Hematopoietic multipotent progenitor cell treated with erythropoietin and hydrocortisone succinate and interleukin-3 and kit ligand, for 4 days (in vitro differentiated cells): Measurements from ENCODE around the gene PSME4.

Experiments used
- DNase-seq: peaks from one replicate; pipeline ENCODE4 v3.0.0-alpha.2; 2015

Gene PSME4

DNA sequence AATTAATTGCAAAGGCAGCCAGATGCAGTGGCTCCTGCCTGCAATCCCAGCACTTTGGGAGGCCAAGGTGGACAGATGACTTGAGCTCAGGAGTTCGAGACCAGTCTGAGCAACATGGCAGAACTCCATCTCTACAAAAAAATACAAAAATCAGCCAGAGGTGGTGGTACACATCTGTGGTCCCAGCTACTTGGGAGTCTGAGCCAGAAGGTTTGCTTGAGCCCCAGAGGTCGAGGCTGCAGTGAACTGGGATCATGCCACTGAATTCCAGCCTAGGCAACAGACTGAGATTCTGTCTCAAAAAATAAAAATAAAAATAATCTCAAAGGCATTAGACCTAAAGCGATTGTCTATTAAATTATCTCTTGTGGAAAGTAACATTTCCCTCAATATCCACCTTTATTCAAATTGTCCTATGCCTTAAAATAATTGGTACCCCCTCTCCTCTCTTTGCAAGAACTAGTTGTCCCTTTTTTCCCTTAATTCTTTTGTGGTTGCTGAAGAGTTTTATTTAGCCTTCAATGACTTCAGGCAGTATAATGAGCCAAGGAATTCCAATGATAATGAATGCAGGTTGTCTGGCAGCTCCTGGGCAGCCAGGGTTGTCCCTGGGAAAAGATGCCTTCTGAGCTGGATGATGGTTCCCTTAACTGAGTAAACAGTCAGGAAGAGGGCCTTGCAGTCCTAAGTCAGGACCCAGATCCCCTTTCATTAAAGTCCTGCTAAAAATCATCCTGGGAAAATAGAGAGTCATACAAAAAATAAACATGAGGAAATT lies 143.2 kb downstream of the PSME4 start:
- no peak for DNase-seq

DNA sequence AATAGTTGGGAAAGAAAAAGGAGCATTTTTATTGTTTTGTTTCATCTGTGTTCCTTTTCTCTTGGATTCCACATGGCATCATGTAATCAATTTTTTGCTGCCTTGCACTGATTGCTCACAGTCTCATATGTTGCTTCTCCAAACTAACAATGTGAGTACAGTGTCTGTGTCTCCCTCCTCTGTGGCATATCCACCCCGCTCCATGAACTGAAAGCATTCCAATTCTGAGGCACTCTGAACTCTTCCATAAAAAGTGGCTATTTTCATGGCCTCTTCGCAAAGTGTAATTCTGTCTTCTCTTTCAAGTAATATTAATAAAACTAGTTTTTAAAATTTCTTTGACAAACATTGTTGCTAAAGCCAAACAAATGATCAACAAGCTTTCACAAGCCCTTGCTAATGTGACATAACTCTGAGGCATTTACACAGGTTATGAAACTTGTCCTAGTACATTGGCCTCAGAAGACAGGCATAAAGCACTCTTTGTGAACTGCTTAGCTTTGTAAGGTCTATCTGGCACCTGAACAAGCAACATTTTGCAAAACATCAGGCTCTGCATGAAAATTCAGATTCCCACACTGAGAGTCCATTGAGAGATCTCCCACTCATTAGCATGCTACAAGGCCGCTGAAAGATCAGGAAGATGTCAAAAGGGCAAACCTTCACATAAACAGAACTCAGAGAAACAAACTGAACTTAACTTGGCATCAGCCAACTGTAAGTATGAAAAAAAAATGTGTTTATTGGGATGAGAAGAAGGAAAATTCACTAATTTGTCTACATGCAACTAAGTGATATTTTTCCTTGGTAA lies 144.0 kb downstream of the PSME4 start:
- DNase-seq: no peak

DNA sequence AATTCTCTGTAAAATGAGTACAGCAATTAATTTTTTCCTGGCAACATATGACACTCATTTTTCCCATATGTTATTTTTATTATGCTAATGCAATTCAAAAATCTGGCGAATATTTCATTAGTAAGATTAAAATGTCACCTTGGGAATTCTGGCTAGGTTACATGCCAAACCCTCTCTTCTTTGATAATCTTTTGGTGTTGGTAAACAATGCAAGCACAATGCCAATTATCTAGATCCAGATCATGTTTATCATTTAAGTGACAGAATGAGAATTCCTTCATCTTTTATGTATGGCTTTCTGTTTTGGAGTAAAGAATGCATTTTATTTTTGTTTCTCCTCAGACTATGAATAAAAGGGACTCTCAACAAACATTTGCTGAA lies 144.8 kb downstream of the PSME4 start:
- no peak for DNase-seq

DNA sequence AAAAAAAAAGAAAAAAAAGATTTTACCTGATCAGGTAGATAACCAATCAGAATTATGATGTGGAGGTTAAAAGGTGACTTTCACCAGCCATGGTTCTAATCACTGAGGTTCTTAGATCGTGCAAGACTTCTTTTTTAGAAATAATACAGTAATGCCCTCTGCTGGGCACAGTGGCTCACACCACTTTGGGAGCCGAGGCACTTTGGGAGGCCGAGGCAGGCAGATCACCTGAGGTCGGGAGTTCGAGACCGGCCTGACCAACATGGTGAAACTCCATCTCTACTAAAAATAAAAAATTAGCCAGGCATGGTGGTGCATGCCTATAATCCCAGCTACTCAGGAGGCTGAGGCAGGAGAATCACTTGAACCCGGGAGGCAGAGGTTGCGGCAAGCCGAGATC lies 147.2 kb downstream of the PSME4 start:
- peak; percentile 53 for DNase-seq

DNA sequence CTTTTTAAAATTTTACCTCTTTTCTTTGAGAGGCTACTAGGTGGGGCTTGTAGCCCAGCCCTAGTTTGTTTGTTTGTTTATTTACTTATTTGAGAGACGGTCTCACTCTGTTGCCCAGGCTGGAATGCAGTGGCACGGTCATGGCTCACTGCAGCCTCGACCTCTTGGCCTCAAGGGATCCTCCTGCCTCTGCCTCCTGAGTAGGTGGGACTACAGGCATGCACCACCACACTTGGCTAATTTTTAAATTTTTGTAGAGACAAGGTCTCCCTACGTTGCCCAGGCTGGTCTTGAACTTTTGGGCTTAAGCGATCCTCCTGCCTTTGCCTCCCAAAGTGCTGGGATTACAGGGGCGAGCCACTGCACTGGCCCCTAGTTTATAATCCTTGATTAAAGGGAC lies 149.0 kb downstream of the PSME4 start:
- DNase-seq: no peak

DNA sequence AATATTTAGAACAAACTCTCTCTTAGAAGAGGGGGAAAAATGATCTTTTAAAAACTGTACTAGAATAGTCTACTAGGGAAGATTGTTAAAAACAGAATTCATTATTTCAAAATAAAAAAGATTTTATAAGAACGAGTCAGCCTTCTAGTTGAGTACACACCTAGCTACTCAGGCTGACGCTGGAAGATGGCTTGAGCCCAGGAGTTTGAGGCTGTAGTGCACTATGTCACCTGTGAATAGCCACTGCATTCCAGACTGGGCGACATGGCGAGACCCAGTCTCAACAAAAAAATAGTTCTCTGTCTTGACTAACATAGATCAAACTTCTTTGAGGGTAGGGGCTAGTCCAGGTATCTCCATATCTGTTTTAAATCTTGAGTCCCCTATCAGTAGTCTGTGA lies 150.1 kb downstream of the PSME4 start:
- no peak for DNase-seq

DNA sequence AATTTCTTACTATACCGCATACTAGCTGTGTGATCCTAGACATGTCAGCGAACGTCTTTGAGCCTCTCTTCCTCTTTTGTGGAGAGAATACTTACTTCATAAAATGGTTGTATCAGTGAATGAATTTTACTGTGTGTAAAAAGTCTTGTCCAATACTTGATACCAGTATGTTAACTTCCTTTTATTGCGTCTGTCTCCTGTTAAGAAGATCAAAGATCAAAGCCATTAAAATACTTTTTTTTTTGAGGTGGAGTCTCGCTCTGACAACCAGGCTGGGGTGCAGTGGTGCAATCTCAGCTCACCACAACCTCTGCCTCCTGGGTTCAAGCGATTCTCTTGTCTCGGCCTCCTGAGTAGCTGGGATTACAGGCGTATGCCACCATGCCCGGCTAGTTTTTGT lies 150.7 kb downstream of the PSME4 start:
- no peak for DNase-seq

DNA sequence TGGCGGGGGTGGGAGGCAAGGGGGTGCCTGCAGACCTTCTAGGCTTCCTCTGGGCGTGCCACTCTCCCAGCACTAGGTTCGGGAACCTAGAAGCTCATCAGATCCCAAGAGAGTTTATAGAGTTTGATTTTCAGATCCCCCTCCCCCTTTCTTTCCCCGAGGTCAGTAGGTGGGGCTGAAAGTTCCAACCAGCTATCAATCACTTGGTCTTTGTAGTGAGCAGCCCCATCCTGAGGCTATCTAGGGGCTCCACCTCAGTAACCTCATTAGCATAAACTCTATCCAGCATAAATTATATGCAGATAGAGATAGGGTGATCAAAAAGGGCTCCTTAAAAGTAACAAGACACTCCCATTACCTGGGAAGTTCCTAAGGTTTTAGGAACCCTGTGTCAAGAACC lies 151.2 kb downstream of the PSME4 start:
- no peak for DNase-seq

DNA sequence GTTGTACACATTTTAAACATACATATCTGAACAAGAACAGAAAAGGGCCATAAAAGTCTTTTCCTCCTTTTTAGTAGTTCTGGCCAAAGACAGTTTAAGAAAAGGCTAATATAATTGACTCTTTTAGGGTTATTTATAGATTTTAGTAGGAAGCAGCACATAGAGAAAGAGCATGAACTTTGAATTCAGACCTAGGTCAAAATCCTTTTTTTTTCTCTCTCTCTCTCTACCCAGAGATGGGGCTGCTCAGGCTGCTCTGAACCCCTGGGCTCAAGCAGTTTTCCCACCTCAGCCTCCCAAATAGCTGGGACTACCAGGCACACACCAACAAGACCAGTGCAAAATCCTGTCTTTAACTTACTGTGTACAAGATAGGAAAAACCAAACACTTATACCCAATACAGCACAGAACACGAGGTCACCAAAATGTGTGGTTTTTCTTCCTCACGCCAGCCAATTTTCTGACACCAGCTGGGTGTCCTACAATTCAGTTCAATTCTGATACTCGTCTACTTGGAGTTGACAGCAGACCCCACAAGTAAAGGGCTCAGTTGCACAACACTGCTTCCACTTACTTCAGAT lies 151.8 kb downstream of the PSME4 start:
- no peak for DNase-seq
